ENCODE measurements around the gene MAPK14. TPM values are rescaled to one million over a fixed set of nuclear protein-coding genes. Genes with fewer than 3 reads are reported as not detected.

MAPK14 gene
- total and polyA plus RNA-seq, 9 of the 15 experiments (the other 6 are each of a cell fraction or from before 2014, with no cell fraction given), result 8.8 to 62.7 (median 35.5) TPM

DNA sequence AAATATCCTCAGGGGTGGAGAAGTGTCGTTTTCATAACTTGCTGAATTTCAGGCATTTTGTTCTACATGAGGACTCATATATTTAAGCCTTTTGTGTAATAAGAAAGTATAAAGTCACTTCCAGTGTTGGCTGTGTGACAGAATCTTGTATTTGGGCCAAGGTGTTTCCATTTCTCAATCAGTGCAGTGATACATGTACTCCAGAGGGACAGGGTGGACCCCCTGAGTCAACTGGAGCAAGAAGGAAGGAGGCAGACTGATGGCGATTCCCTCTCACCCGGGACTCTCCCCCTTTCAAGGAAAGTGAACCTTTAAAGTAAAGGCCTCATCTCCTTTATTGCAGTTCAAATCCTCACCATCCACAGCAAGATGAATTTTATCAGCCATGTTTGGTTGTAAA is 82.4 kb downstream of the MAPK14 start (continued):
- TF ChIP-seq, protein P1, sequence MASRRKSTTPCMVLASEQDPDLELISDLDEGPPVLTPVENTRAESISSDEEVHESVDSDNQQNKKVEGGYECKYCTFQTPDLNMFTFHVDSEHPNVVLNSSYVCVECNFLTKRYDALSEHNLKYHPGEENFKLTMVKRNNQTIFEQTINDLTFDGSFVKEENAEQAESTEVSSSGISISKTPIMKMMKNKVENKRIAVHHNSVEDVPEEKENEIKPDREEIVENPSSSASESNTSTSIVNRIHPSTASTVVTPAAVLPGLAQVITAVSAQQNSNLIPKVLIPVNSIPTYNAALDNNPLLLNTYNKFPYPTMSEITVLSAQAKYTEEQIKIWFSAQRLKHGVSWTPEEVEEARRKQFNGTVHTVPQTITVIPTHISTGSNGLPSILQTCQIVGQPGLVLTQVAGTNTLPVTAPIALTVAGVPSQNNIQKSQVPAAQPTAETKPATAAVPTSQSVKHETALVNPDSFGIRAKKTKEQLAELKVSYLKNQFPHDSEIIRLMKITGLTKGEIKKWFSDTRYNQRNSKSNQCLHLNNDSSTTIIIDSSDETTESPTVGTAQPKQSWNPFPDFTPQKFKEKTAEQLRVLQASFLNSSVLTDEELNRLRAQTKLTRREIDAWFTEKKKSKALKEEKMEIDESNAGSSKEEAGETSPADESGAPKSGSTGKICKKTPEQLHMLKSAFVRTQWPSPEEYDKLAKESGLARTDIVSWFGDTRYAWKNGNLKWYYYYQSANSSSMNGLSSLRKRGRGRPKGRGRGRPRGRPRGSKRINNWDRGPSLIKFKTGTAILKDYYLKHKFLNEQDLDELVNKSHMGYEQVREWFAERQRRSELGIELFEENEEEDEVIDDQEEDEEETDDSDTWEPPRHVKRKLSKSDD (conservative IDR thresholded peaks at IDR 0.05; ENCODE audit: low read length), result no peak

DNA sequence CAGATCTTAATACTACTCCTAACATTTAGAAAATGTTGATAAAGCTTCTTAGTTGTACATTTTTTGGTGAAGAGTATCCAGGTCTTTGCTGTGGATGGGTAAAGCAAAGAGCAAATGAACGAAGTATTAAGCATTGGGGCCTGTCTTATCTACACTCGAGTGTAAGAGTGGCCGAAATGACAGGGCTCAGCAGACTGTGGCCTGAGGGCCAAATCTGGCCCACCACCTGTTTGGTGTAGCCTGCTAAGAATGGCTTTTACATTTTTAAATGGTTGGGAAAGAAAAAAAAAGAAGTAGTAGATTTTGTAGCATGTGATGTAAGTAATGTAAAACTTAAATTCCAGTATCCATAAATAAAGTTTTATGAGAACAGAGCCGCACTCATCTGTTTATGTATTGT is 83.3 kb downstream of the MAPK14 start:
- no peaks in the 10 kb centered on the region for H4K20me1 ChIP-seq (replicated peaks; ENCODE audit: control insufficient read depth, insufficient read depth, low read length)
- no peak overlapping the region for H2AFZ ChIP-seq (ENCODE audit: low read depth, low read length)
- intact Hi-C loops (cut with micrococcal nuclease) (no loop called here), in situ Hi-C loops (cut with MboI) (no loop called here)
- H3K27ac ChIP-seq (ENCODE audit: extremely low read depth, low read depth, low read length), result no peak overlapping the region
- H3K27me3 ChIP-seq (ENCODE audit: control insufficient read depth in 2 of 2, insufficient read depth in 2 of 2, low read length in 2 of 2), result no peaks in the 10 kb centered on the region
- no peak overlapping the region for H3K4me2 ChIP-seq (ENCODE audit: insufficient read depth, low read length)
- 44% methylated on average over 4 of the region's 4 CpGs for WGBS (ENCODE audit: insufficient coverage, low coverage, missing lambda C conversion rate)
- DNase-seq (ENCODE audit: extremely low read depth in 1 of 4, low spot score in 3 of 4) (peak in 1 of 4 experiments; percentile 47), FAIRE-seq (no peak), ATAC-seq (peak; percentile 73)
- BruUV-seq (replicated peaks), result no TSS peak
- peaks cover 49% of the 10 kb centered on the region for H3K36me3 ChIP-seq (ENCODE audit: control insufficient read depth, insufficient read depth, low read length)
- POLR2A ChIA-PET, result interaction anchor here (1.1 kb wide), 1 partner anchor 16 kb away, joined by 3 read pairs; no protein-coding TSS in a partner anchor
- H3K9ac ChIP-seq (ENCODE audit: insufficient read depth in 1 of 2, low read depth in 2 of 2, low read length in 2 of 2), result no peak overlapping the region
- no peaks in the 10 kb centered on the region for H3K9me3 ChIP-seq (replicated peaks; ENCODE audit: control insufficient read depth, insufficient read depth, low read depth, low read length)
- no peaks in the 10 kb centered on the region for H3K9me1 ChIP-seq (ENCODE audit: control insufficient read depth, insufficient read depth, low read length)
- peaks cover 0 to 4% of the 10 kb centered on the region in 2 experiments; a peak in 3 of 5 replicates for H3K4me1 ChIP-seq (replicated peaks in 1 of 2; ENCODE audit: control insufficient read depth in 2 of 2, insufficient read depth in 2 of 2, low read length in 2 of 2)
- CTCF ChIA-PET (ENCODE audit: low intra/inter-chr PET ratio), result no interaction called here
- H3K79me2 ChIP-seq (ENCODE audit: control insufficient read depth, insufficient read depth, low read length), result no peaks in the 10 kb centered on the region
- no peak overlapping the region for H3K4me3 ChIP-seq
- TF ChIP-seq, protein P2, sequence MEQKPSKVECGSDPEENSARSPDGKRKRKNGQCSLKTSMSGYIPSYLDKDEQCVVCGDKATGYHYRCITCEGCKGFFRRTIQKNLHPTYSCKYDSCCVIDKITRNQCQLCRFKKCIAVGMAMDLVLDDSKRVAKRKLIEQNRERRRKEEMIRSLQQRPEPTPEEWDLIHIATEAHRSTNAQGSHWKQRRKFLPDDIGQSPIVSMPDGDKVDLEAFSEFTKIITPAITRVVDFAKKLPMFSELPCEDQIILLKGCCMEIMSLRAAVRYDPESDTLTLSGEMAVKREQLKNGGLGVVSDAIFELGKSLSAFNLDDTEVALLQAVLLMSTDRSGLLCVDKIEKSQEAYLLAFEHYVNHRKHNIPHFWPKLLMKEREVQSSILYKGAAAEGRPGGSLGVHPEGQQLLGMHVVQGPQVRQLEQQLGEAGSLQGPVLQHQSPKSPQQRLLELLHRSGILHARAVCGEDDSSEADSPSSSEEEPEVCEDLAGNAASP (IDR thresholded peaks at IDR 0.05), result no peak
- TF ChIP-seq ZNF146 (CRISPR knock-in tag; IDR thresholded peaks at IDR 0.05; ENCODE audit: unreplicated experiment) (no peak), CHCHD3 (CRISPR knock-in tag; IDR thresholded peaks at IDR 0.05) (no peak), CBFA2T3 (IDR thresholded peaks at IDR 0.05) (peak; percentile 52), ZC3H11A (IDR thresholded peaks at IDR 0.05; ENCODE audit: low read depth, low read length) (no peak), CREM (IDR thresholded peaks at IDR 0.05; ENCODE audit: low read depth) (no peak), CBFB (CRISPR knock-in tag; IDR thresholded peaks at IDR 0.05) (no peak), ZNF695 (CRISPR knock-in tag; IDR thresholded peaks at IDR 0.05) (no peak), ZNF764 (CRISPR knock-in tag; IDR thresholded peaks at IDR 0.05; ENCODE audit: low read depth) (no peak), ZFP30 (CRISPR knock-in tag; IDR thresholded peaks at IDR 0.05; ENCODE audit: borderline replicate concordance) (no peak)
- TF ChIP-seq, protein P3, sequence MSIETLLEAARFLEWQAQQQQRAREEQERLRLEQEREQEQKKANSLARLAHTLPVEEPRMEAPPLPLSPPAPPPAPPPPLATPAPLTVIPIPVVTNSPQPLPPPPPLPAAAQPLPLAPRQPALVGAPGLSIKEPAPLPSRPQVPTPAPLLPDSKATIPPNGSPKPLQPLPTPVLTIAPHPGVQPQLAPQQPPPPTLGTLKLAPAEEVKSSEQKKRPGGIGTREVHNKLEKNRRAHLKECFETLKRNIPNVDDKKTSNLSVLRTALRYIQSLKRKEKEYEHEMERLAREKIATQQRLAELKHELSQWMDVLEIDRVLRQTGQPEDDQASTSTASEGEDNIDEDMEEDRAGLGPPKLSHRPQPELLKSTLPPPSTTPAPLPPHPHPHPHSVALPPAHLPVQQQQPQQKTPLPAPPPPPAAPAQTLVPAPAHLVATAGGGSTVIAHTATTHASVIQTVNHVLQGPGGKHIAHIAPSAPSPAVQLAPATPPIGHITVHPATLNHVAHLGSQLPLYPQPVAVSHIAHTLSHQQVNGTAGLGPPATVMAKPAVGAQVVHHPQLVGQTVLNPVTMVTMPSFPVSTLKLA (conservative IDR thresholded peaks at IDR 0.05), result no peak
- TF ChIP-seq, protein P4, sequence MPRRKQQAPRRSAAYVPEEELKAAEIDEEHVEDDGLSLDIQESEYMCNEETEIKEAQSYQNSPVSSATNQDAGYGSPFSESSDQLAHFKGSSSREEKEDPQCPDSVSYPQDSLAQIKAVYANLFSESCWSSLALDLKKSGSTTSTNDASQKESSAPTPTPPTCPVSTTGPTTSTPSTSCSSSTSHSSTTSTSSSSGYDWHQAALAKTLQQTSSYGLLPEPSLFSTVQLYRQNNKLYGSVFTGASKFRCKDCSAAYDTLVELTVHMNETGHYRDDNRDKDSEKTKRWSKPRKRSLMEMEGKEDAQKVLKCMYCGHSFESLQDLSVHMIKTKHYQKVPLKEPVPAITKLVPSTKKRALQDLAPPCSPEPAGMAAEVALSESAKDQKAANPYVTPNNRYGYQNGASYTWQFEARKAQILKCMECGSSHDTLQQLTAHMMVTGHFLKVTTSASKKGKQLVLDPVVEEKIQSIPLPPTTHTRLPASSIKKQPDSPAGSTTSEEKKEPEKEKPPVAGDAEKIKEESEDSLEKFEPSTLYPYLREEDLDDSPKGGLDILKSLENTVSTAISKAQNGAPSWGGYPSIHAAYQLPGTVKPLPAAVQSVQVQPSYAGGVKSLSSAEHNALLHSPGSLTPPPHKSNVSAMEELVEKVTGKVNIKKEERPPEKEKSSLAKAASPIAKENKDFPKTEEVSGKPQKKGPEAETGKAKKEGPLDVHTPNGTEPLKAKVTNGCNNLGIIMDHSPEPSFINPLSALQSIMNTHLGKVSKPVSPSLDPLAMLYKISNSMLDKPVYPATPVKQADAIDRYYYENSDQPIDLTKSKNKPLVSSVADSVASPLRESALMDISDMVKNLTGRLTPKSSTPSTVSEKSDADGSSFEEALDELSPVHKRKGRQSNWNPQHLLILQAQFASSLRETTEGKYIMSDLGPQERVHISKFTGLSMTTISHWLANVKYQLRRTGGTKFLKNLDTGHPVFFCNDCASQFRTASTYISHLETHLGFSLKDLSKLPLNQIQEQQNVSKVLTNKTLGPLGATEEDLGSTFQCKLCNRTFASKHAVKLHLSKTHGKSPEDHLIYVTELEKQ (CRISPR knock-in tag; IDR thresholded peaks at IDR 0.05), result no peak
